ENCODE data around the gene DISP3. TPM values are rescaled to one million over a fixed set of nuclear protein-coding genes. Genes with fewer than 3 reads are reported as not detected.

DISP3 gene
- total RNA-seq, 2 experiments from 2014 or later: 0.97 to 1.7 TPM

DNA sequence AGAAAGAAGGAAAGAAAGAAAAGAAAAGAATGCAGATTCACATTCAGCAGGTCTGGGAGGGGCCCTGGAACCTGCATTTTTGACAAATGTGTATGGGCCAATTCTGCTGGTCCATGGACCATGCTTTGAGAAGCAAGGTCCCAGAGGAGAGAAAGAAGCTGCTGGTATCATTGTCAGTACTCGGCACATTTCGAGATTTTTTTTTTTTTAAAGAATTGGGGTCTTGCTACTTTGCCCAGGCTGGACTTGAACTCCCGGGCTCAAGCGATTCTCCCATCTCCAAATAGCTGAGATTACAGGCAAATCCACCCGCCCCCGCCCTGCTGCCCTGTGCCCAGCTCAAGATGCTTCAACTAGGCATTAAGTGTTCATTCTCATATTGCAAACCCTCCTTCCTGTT is 13.6 kb upstream of the DISP3 start:
- H3K79me2 ChIP-seq (ENCODE audit: insufficient read depth, low read depth, low read length): no peaks in the 10 kb centered on the region
- DNase-seq (ENCODE audit: low spot score): no peak
- H3K9me3 ChIP-seq (ENCODE audit: low read length): no peaks in the 10 kb centered on the region
- no peak overlapping the region for H3K4me2 ChIP-seq (ENCODE audit: low read length)
- intact Hi-C loops (cut with micrococcal nuclease; ENCODE audit: unreplicated experiment): no loop called here
- H3K9me2 ChIP-seq (ENCODE audit: insufficient read depth, low read length): no peaks in the 10 kb centered on the region
- H2AFZ ChIP-seq (ENCODE audit: low read length): no peak overlapping the region
- no peak for TF ChIP-seq EZH2phosphoT487 (IDR thresholded peaks at IDR 0.05; ENCODE audit: borderline replicate concordance, low read depth, low read length)
- TF ChIP-seq, protein P1, sequence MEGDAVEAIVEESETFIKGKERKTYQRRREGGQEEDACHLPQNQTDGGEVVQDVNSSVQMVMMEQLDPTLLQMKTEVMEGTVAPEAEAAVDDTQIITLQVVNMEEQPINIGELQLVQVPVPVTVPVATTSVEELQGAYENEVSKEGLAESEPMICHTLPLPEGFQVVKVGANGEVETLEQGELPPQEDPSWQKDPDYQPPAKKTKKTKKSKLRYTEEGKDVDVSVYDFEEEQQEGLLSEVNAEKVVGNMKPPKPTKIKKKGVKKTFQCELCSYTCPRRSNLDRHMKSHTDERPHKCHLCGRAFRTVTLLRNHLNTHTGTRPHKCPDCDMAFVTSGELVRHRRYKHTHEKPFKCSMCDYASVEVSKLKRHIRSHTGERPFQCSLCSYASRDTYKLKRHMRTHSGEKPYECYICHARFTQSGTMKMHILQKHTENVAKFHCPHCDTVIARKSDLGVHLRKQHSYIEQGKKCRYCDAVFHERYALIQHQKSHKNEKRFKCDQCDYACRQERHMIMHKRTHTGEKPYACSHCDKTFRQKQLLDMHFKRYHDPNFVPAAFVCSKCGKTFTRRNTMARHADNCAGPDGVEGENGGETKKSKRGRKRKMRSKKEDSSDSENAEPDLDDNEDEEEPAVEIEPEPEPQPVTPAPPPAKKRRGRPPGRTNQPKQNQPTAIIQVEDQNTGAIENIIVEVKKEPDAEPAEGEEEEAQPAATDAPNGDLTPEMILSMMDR (conservative IDR thresholded peaks at IDR 0.05; ENCODE audit: low read length): no peak
- no TSS peak for BruUV-seq (replicated peaks)
- H4K20me1 ChIP-seq (ENCODE audit: insufficient read depth, low read length): no peaks in the 10 kb centered on the region
- no peaks in the 10 kb centered on the region for H3K4me1 ChIP-seq (ENCODE audit: insufficient read depth, low read length, poor library complexity, severe bottlenecking)
- POLR2A ChIA-PET: interaction anchor here (0.9 kb wide), 1 partner anchor 172 kb away, joined by 3 read pairs; no protein-coding TSS in a partner anchor
- no peak overlapping the region for H3K4me3 ChIP-seq (ENCODE audit: low read depth, low read length, poor library complexity, severe bottlenecking)
- H3K36me3 ChIP-seq (ENCODE audit: insufficient read depth, low read length): no peaks in the 10 kb centered on the region
- CTCF ChIA-PET (ENCODE audit: unreplicated experiment): no interaction called here
- no peak overlapping the region for H3K27ac ChIP-seq (ENCODE audit: low read depth, low read length, poor library complexity, severe bottlenecking)

DNA sequence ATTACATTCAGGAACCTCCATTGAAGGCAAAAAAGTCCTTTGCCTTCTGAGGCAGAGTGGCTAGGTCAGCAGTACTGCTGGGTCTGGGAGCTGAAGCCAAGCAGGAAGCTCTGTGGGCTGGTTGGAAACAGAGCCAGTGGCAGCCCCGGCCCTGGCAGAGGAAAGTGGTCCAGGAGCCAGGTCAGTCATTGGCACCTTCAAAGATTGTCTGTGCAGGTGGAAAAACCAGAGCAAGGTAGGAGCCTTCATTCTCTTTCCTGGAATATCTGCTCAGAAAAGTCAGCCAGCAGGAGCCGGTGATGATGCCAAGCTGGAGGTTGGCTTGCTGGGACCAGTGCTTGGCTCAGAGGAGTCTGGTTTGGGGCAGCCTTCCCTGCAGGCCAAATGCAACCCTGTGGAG is 12.5 kb upstream of the DISP3 start:
- Histone ChIP-seq H3K36me3 (ENCODE audit: insufficient read depth, low read length) (no peaks in the 10 kb centered on the region), H3K4me1 (ENCODE audit: insufficient read depth, low read length, poor library complexity, severe bottlenecking) (no peaks in the 10 kb centered on the region), H3K9me3 (ENCODE audit: low read length) (no peaks in the 10 kb centered on the region), H2AFZ (ENCODE audit: low read length) (no peak overlapping the region), H3K27ac (ENCODE audit: low read depth, low read length, poor library complexity, severe bottlenecking) (no peak overlapping the region), H3K4me2 (ENCODE audit: low read length) (no peak overlapping the region), H4K20me1 (ENCODE audit: insufficient read depth, low read length) (no peaks in the 10 kb centered on the region), H3K9me2 (ENCODE audit: insufficient read depth, low read length) (no peaks in the 10 kb centered on the region), H3K79me2 (ENCODE audit: insufficient read depth, low read depth, low read length) (no peaks in the 10 kb centered on the region), H3K4me3 (ENCODE audit: low read depth, low read length, poor library complexity, severe bottlenecking) (no peak overlapping the region)
- ChIA-PET CTCF (ENCODE audit: unreplicated experiment) (no interaction called here), POLR2A (no interaction called here)
- no TSS peak for BruUV-seq (replicated peaks)
- no peak for DNase-seq (ENCODE audit: low spot score)
- intact Hi-C loops (cut with micrococcal nuclease; ENCODE audit: unreplicated experiment): no loop called here
- TF ChIP-seq, protein P1 (conservative IDR thresholded peaks at IDR 0.05; ENCODE audit: low read length): no peak
- no peak for TF ChIP-seq EZH2phosphoT487 (IDR thresholded peaks at IDR 0.05; ENCODE audit: borderline replicate concordance, low read depth, low read length)

DNA sequence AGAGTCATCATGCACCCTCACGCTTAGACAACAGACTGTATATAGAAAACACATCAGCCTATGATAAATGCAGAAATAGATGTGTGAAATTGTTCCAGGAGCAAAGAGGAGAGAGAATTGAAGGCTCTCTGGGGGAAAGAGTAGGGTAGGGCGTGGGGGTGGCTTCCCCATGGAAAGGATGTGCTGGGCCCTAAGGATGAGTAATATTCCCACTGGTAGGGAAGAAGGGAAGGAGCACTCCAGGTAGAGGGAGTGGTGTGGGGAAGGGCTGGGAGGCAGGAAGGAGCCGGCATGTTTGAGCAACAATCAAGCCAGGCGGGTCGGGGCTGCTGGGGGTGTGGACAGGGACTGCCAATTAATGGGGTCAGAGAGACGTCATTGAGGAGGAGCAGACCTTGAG is 10.1 kb upstream of the DISP3 start:
- no peak for DNase-seq (ENCODE audit: low spot score)
- H3K9me3 ChIP-seq (ENCODE audit: low read length): no peaks in the 10 kb centered on the region
- no peak overlapping the region for H3K4me3 ChIP-seq (ENCODE audit: low read depth, low read length, poor library complexity, severe bottlenecking)
- no peak overlapping the region for H3K27ac ChIP-seq (ENCODE audit: low read depth, low read length, poor library complexity, severe bottlenecking)
- H2AFZ ChIP-seq (ENCODE audit: low read length): no peak overlapping the region
- BruUV-seq (replicated peaks): no TSS peak
- no peaks in the 10 kb centered on the region for H3K79me2 ChIP-seq (ENCODE audit: insufficient read depth, low read depth, low read length)
- H3K4me1 ChIP-seq (ENCODE audit: insufficient read depth, low read length, poor library complexity, severe bottlenecking): no peaks in the 10 kb centered on the region
- no peaks in the 10 kb centered on the region for H4K20me1 ChIP-seq (ENCODE audit: insufficient read depth, low read length)
- ChIA-PET CTCF (ENCODE audit: unreplicated experiment) (no interaction called here), POLR2A (no interaction called here)
- no peak overlapping the region for H3K4me2 ChIP-seq (ENCODE audit: low read length)
- intact Hi-C loops (cut with micrococcal nuclease; ENCODE audit: unreplicated experiment): no loop called here
- H3K9me2 ChIP-seq (ENCODE audit: insufficient read depth, low read length): no peaks in the 10 kb centered on the region
- TF ChIP-seq, protein P1 (conservative IDR thresholded peaks at IDR 0.05; ENCODE audit: low read length): no peak
- TF ChIP-seq EZH2phosphoT487 (IDR thresholded peaks at IDR 0.05; ENCODE audit: borderline replicate concordance, low read depth, low read length): no peak
- no peaks in the 10 kb centered on the region for H3K36me3 ChIP-seq (ENCODE audit: insufficient read depth, low read length)
